Activated CD4-positive, alpha-beta memory T cell treated with anti-CD3 and anti-CD28 coated beads, Interleukin-2, amount 10 ng/mL, durations not matched to agents 7 days and 5 days (primary cell): ENCODE data around the gene RTP5. TPM values are rescaled to one million over a fixed set of nuclear protein-coding genes. Genes with fewer than 3 reads are reported as not detected.

Source experiments
- CTCF ChIA-PET: fragments of 350-600 bp; sonication (Branson Sonifier 250); formaldehyde crosslinking; loops from one replicate; lab custom pipeline; 2021; ENCODE audit warnings: antibody characterized with exemption, inconsistent platforms; lab: Charles Lee
- POLR2A ChIA-PET: fragments of 350-600 bp; sonication (Branson Sonifier 250); formaldehyde crosslinking; loops from one replicate; lab custom pipeline; 2021; ENCODE audit warnings: antibody characterized with exemption; lab: Charles Lee
- DNase-seq: peaks from one replicate; pipeline ENCODE4 v3.0.0-alpha.2; 2020
- H3K27ac Mint-ChIP-seq: one replicate; pipeline ENCODE4 v1.8.0; 2021; ENCODE audit warnings: mild to moderate bottlenecking, mixed read lengths
- H3K27me3 Mint-ChIP-seq: one replicate; pipeline ENCODE4 v1.8.0; 2021; ENCODE audit warnings: mixed read lengths
- H3K36me3 Mint-ChIP-seq: one replicate; pipeline ENCODE4 v1.8.0; 2021; ENCODE audit warnings: low read depth, mixed read lengths
- H3K4me1 Mint-ChIP-seq: one replicate; pipeline ENCODE4 v1.8.0; 2021; ENCODE audit warnings: mixed read lengths
- H3K4me3 Mint-ChIP-seq: one replicate; pipeline ENCODE4 v1.8.0; 2021; ENCODE audit warnings: mild to moderate bottlenecking, mixed read lengths
- H3K9me3 Mint-ChIP-seq: one replicate; pipeline ENCODE4 v1.8.0; 2021; ENCODE audit warnings: mixed read lengths
- total RNA-seq, 2 experiments: library from RNA; stranded (reverse); gene quantifications; one replicate each; pipeline ENCODE4 v1.2.3, GENCODE V29; 2021

RTP5 gene
- total RNA-seq, 2 experiments from 2014 or later = 0.13 TPM; not detected in 1

DNA sequence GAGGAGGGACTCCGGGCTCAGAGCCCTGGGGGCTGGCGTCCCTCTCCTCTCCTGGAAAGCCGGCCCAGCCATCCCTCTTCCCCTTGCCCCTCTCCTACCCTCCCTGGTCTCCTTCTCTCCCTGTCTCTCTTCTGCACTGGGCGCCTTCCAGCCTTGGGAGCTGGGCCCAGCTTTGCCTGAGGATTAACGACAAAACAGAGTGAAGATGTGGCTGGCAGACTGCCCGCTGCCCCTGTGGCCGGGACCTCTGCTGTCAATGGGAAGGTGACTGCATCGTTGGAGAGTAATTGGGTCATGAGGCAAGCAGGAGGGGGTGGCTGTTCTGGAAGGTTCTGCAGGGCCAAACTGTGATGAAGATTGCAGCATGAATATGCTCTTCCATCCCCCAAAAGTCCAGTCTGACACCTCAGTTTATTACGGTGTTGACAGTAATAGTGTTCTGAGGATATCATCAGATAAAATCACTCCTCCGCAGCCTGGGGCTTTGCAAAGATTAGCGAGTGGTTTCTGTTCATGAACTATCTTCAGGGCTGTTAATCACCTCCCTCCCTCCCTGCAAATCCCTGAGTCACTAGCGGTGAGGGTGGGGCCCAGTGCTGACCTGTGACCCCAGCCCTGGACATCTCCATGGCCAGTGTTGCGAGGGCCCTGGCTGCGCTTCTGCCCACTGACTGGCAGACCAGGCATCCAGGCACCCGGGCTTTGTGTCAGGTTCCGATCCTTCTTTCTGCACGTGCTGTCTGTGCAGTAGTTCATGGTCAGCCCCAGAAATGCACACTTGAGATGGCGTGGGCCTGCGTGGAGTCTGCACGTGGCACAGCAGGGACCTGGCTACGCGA, 23.0 kb downstream of the RTP5 start:
- Mint-ChIP-seq H3K4me3 (no peak overlapping the region), H3K27ac (no peak overlapping the region), H3K9me3 (peaks cover 5% of the 10 kb centered on the region), H3K4me1 (peaks cover 10% of the 10 kb centered on the region), H3K36me3 (peaks cover 7% of the 10 kb centered on the region), H3K27me3 (no peaks in the 10 kb centered on the region)
- no peak for DNase-seq
- ChIA-PET CTCF (no interaction called here), POLR2A (no interaction called here)

DNA sequence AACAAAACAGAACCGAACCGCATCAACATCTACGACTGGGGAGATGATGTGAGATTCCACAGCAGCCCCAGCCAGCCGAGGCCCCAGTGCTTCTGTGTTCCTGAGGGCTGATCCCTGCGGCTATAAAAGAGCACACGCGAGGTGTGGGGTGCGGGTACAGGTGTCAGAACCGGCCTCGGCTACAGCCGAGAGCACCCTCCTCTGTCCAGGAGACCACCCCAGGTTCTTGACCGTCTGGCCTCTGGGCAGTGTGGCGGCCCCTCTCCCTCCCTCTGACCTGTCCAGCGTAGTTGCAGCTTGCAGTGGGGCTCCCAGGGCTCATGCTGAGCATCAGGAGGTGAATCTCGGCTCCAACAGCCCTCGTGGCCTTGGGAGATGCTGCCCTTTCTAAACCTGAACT, 23.7 kb downstream of the RTP5 start:
- POLR2A ChIA-PET = no interaction called here
- H3K27me3 Mint-ChIP-seq = no peaks in the 10 kb centered on the region

DNA sequence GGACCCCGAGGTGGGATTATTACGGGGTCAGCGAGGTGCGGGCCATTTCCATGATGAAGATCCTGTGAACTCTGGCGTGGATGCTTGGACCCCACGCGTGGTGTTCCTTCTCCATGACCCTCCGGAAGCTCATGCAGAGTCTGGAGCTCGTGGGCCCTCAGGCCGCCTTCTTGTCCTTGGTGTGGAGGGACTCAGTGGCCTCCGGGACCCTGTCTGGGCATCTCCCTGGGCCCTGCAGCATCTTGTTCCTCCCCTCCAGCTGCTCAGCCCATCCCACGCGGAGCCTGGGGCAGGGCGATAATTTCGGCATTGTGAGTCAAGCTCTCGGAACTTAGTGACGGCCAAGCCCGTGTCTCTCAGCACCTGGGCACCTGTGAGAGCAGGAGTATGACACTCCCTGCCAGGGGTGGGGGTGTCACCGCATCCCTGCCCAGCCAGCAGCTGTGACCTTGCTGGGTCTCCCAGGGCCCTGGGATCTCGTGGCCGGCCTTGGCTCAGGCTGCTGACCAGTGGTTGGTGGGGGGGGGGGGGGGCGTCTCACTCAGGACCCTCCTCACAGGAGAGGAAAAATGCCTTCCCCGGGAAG, 24.6 kb downstream of the RTP5 start:
- no peaks in the 10 kb centered on the region for H3K27me3 Mint-ChIP-seq
- no peak for DNase-seq
- H3K4me3 Mint-ChIP-seq = no peak overlapping the region
- peaks cover 4% of the 10 kb centered on the region for H3K4me1 Mint-ChIP-seq
- peaks cover 3% of the 10 kb centered on the region for H3K9me3 Mint-ChIP-seq
- ChIA-PET POLR2A (no interaction called here), CTCF (no interaction called here)
- H3K27ac Mint-ChIP-seq = no peak overlapping the region
- peaks cover 2% of the 10 kb centered on the region for H3K36me3 Mint-ChIP-seq

More for the DNA sequence above, 23.7 kb downstream of the RTP5 start:
- Mint-ChIP-seq H3K9me3 (peaks cover 3% of the 10 kb centered on the region), H3K4me3 (no peak overlapping the region), H3K27ac (no peak overlapping the region), H3K4me1 (peaks cover 7% of the 10 kb centered on the region), H3K36me3 (peaks cover 3% of the 10 kb centered on the region)
- CTCF ChIA-PET = no interaction called here
- no peak for DNase-seq

DNA sequence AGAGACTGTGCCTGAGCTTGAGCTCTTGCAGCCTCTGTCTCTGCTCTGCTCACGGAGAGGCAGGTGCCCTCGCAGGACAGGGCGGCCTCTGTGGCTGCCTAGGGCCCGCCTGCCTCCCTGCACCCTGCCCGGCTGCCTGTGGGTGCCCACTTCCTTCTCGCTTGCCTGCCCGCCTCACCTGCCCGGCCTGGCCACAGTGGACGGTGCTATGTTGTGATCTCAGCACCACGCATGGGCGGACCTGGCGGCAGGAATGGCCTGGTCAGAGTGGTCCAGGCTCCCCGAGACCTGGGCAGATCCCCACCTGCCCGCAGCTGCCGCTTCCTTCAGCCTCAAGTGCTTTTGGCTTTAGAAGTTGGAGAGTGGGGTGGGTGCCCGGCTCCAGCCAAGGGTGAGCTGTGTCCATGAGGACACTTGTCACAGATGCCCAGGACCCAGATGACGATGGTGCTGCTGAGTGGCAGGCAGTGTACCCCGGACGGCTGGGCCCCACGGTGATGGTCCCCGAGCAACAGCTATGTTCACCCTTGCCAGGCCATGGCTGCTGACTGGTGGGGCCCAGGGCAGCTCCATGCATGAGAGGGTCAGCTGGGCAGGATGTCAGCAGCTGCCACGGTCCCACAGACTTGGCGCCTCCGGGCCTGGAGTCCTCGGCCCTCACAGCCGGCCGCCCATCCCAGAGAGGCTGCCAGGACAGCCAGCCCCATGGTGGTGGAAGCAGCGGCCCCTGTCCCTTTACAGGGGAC, 25.3 kb downstream of the RTP5 start:
- Mint-ChIP-seq H3K27ac (no peak overlapping the region), H3K27me3 (no peaks in the 10 kb centered on the region), H3K4me1 (peaks cover 2% of the 10 kb centered on the region), H3K9me3 (peaks cover 3% of the 10 kb centered on the region), H3K4me3 (no peak overlapping the region), H3K36me3 (no peaks in the 10 kb centered on the region)
- ChIA-PET POLR2A (no interaction called here), CTCF (no interaction called here)
- no peak for DNase-seq

DNA sequence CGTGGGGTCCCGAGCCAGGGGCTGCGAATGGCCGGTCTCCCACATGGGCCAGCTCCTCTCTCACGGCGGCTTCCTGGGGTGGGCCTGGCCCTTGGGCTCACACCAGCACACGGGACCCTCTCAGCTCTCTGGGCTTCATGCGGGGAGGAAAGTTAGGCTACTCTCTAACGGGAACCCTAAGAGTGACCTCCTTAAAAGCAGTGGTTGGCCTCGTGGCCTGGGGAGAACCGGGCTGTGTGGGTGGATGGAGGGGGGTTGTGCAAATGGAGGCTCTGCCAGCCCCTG, 25.8 kb downstream of the RTP5 start:
- CTCF ChIA-PET = no interaction called here

DNA sequence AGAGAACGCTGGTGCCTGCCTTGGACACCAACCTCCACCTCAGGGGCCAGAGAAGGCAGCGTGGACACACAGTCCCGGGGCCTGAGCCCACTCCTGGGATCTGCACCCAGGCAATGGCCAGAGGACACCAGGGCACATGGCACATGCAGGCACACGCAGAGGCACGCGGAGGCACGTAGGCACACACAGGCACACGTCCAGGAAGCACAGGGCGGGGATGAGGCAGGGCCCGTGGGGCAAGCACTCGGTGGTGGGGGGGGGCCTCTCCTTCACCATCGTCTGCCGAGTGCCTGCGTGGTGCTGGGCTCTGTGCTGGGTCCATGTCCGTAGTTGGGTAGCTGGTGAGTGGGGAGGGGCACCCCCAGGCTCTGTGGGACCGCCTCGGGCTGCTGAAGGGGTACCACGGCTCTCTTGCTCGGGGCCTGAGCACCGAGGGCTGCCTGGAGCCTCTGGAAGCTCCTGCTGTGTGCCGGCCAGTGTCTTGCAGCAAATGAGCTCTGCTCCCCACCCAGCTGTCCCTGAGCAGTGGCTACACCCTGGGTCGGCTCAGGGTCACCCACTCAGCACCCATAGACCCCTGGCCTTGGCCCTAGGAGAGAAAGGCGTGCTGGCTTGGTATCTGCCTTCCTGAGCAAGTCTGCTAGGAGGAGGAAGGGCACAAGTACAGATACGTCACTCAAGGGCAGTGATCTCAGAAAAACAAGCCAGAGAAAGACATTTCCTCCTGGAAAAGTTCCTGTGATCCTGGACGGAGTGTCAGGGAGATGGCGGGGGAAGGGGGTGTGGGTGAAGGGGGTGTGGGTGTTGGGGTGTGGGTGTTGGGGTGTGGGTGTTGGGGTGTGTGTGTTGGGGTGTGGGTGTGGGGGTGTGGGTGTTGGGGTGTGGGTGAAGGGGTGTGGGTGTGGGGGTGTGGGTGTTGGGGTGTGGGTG, 26.4 kb downstream of the RTP5 start:
- no peak overlapping the region for H3K4me3 Mint-ChIP-seq
- H3K27me3 Mint-ChIP-seq = no peaks in the 10 kb centered on the region
- H3K9me3 Mint-ChIP-seq = peaks cover 3% of the 10 kb centered on the region
- DNase-seq = no peak
- ChIA-PET POLR2A (no interaction called here), CTCF (no interaction called here)
- peaks cover 2% of the 10 kb centered on the region for H3K4me1 Mint-ChIP-seq
- peak overlapping the region; percentile 69 for H3K27ac Mint-ChIP-seq
- H3K36me3 Mint-ChIP-seq = no peaks in the 10 kb centered on the region

More for the DNA sequence above, 25.8 kb downstream of the RTP5 start:
- Mint-ChIP-seq H3K9me3 (peaks cover 3% of the 10 kb centered on the region), H3K4me1 (peaks cover 2% of the 10 kb centered on the region), H3K4me3 (no peak overlapping the region), H3K27ac (no peak overlapping the region), H3K27me3 (no peaks in the 10 kb centered on the region), H3K36me3 (no peaks in the 10 kb centered on the region)
- no peak for DNase-seq
- POLR2A ChIA-PET = no interaction called here

DNA sequence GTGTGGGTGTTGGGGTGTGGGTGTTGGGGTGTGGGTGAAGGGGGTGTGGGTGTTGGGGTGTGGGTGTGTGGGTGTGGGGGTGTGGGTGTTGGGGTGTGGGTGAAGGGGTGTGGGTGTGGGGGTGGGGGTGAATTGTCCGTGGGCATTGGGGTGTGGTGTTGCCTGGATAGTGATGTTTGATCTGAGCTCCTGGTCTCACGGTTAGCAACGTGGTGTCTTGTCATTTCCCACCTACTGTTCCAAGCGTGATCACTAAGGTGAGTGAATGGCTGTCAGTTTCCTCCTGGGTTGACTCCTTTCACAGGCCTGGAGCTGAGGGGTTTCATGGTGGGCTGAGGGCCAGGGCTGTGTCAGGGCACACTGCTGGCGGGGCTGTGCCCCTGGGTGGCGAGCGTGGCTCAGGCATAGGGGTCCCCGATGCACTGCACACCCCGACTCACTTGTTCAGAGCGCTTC, 27.2 kb downstream of the RTP5 start:
- peaks cover 3% of the 10 kb centered on the region for H3K9me3 Mint-ChIP-seq
- peaks cover 2% of the 10 kb centered on the region for H3K4me1 Mint-ChIP-seq
- H3K27me3 Mint-ChIP-seq = no peaks in the 10 kb centered on the region
- H3K36me3 Mint-ChIP-seq = no peaks in the 10 kb centered on the region
- CTCF ChIA-PET = no interaction called here
- H3K27ac Mint-ChIP-seq = no peak overlapping the region
- POLR2A ChIA-PET = no interaction called here
- no peak for DNase-seq
- H3K4me3 Mint-ChIP-seq = no peak overlapping the region

DNA sequence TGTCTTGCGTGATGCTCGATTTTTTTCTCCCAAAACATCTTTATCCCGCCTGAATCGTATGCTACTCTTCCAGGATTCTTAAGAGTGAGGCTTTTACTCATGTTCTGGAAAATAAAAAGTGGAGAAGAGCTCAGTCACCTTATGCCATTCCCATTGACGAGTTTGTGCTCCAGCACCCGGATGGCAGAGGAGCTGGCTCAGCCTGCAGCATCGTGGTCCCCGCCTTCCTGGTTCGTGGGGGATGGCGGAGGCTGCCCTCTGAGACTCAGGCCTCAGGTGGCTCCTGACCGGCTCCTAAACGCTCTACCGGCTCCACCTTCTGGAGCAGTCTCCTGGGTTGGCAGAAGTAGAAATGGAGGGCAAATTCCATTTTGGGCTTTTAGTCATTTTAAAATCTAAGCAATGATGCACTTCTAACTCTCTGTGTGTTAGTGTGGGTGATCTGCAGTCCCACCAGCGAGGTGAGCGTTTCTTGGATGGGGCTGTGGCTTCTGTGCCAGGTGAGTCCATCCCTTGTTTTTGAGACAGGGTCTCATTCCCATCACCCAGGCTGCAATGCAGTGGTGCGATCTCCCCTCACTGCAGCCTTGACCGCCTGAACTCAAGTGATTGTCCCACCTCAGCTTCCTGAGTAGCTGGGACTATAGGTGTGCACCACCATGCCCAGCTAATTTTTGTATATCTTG, 27.8 kb downstream of the RTP5 start:
- Mint-ChIP-seq H3K27ac (peak overlapping the region; percentile 44), H3K4me3 (no peak overlapping the region), H3K4me1 (peaks cover 2% of the 10 kb centered on the region), H3K36me3 (no peaks in the 10 kb centered on the region), H3K27me3 (no peaks in the 10 kb centered on the region), H3K9me3 (peaks cover 3% of the 10 kb centered on the region)
- ChIA-PET CTCF (no interaction called here), POLR2A (no interaction called here)
- no peak for DNase-seq

DNA sequence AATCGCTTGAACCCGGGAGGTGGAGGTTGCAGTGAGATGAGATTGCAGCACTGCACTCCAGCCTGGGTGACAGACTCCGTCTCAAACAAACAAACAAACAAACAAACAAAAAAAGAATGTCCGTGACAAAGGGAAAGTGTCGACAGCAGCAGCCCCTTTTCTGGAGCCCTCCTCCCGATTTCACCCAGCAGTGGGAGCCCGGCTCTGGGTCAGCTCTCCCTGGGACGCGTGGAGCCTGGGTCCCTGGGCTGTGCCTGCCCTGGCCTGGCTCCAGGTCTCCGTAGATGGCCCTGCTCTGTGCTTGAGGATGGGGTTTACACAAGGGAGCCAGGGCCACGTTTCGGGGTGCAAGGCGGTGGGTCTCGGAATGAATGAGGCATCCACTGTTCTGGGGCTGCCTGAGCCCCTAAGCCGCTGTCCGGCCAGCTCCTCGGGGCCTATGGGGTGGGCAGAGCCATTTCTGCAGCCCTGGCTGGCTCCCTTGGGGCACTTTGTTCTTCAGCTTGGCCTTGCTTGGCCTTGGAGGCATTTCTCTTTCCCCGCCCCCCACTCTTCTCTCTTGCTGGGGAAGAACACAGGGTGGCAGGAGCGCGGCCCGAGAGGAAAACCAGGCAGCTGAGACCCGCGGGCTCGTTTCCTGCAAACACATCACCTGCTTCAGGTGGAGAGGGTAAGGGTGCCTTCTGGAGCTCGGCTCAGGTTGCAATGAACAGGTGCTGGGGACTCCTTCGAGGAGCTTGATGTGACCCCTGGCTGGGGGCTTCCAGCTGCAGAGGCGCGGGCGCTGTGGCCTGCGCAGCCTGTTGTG, 29.1 kb downstream of the RTP5 start:
- ChIA-PET POLR2A (no interaction called here), CTCF (no interaction called here)
- no peak for DNase-seq
- no peaks in the 10 kb centered on the region for H3K27me3 Mint-ChIP-seq
- H3K27ac Mint-ChIP-seq = no peak overlapping the region
- no peak overlapping the region for H3K4me3 Mint-ChIP-seq
- peaks cover 2% of the 10 kb centered on the region for H3K4me1 Mint-ChIP-seq
- H3K9me3 Mint-ChIP-seq = peaks cover 3% of the 10 kb centered on the region
- no peaks in the 10 kb centered on the region for H3K36me3 Mint-ChIP-seq

DNA sequence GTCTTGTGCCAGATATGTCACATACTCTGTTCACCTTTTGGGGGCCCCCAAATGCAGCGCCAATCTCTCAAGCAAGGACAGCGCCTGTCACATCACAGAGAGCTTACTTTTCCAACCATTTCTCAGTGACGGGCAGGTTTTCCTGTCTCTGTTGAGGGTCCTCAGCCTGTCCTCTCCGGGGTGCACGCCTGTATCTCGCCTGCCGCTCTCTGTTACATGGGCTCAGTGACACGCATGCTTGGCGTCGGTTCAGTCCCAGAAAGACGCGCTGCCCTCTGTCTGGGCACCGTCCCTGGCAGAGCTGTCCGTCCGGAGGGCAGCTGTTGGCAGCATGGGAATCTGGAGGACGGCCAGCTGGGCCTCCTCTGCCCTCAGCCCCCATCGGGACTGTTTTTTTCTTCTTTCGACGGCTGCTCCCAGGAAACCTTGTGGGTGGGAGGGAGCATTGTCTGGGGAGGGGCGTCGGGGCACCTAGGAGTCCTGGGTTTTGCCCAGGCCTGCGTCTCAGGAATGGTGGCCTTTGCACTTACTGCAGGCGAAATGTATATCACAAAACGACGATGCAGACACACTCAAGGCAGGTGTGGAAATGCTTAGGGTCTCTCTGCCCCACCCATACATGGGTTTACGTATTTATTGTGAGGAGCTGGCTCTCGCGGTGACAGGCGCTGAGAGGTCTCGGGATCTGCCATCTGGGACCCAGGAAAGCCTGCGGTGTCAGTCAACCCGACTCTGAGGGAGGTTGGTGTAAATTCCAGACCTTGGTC, 30.9 kb downstream of the RTP5 start:
- no peak for DNase-seq
- POLR2A ChIA-PET = no interaction called here
- Mint-ChIP-seq H3K27me3 (no peaks in the 10 kb centered on the region), H3K4me3 (no peak overlapping the region), H3K27ac (no peak overlapping the region), H3K4me1 (peaks cover 2% of the 10 kb centered on the region), H3K9me3 (peaks cover 3% of the 10 kb centered on the region), H3K36me3 (no peaks in the 10 kb centered on the region)
- CTCF ChIA-PET = no interaction called here

DNA sequence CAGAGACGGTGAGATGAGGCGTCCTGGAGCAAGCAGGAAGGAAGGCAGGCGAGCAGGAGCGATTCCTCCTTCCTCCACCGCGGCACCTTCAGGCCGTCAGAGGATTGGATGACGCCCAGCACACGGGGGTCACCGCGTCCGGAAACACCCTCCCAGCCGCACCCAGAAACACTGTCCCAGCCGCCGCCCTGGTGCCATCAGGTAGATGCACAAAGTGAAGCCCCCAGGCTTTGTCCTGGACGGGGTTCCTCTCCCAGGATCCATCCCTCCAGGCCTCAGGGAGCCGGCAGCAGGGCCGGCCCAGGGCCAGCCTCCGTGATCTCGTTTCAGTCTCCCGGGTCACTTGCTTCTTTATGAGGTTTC, 31.5 kb downstream of the RTP5 start:
- H3K36me3 Mint-ChIP-seq = no peaks in the 10 kb centered on the region
- ChIA-PET POLR2A (no interaction called here), CTCF (no interaction called here)
- no peaks in the 10 kb centered on the region for H3K27me3 Mint-ChIP-seq
- no peak overlapping the region for H3K4me3 Mint-ChIP-seq
- H3K27ac Mint-ChIP-seq = no peak overlapping the region
- peaks cover 2% of the 10 kb centered on the region for H3K4me1 Mint-ChIP-seq
- DNase-seq = no peak
- H3K9me3 Mint-ChIP-seq = peaks cover 3% of the 10 kb centered on the region
